ENCODE results near the gene PSMD5. TPM values are rescaled to one million over a fixed set of nuclear protein-coding genes. Genes with fewer than 3 reads are reported as not detected.

PSMD5 gene
- total and polyA plus RNA-seq, 2 of the 4 experiments (the other 2 are of a cell fraction), result 25.6 to 26.1 TPM

DNA sequence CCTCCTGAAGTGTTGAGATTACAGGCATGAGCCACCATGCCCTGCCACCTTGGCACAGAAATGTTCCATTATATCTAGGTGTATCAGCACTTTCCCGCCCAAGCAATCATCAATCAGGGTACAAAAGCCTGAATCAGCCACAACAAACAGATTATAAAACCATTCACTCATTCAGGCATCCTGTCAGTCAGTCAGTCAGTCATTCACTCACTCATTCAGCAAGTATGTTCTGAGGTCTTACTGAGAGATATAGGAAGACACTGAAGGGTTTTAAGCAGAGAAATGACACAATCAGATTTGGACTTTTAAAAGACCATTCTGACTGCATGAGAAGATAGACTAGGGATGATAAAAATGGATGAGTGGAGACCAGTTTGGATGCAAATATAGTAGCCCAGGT lies 13.1 kb downstream of the PSMD5 start:
- Histone ChIP-seq H2BK5ac (ENCODE audit: low read depth, low read length, poor library complexity, severe bottlenecking) (peak overlapping the region; percentile 81), H3K36me3 (ENCODE audit: control insufficient read depth, insufficient read depth, low read length) (peaks cover 25% of the 10 kb centered on the region), H3K4me2 (ENCODE audit: low read depth, low read length) (no peak overlapping the region), H4K20me1 (ENCODE audit: insufficient read depth, low read length) (no peaks in the 10 kb centered on the region; the same call in 1 of the 2 replicates), H3K4me1 (ENCODE audit: control insufficient read depth, insufficient read depth, low read length) (no peaks in the 10 kb centered on the region; the same call in 1 of the 2 replicates), H3K9me3 (ENCODE audit: control insufficient read depth, insufficient read depth, low read length) (no peaks in the 10 kb centered on the region), H4K8ac (ENCODE audit: low read depth in 2 of 2, low read length in 2 of 2) (no peak overlapping the region), H3K18ac (ENCODE audit: low read depth, low read length) (no peak overlapping the region; the same call in 1 of the 2 replicates), H2BK20ac (ENCODE audit: low read depth, low read length) (no peak overlapping the region), H3K4me3 (ENCODE audit: insufficient read depth, low read depth, low read length) (no peak overlapping the region), H3K56ac (ENCODE audit: extremely low read depth, insufficient read depth, low read length) (no peak overlapping the region), H3K4ac (ENCODE audit: low read depth, low read length) (no peak overlapping the region), H2BK120ac (ENCODE audit: low read depth, low read length) (no peak overlapping the region), H2BK15ac (ENCODE audit: low read depth, low read length) (no peak overlapping the region), H3K9ac (ENCODE audit: low read depth, low read length) (no peak overlapping the region), H2AK5ac (ENCODE audit: low read depth, low read length) (no peak overlapping the region), H2AFZ (replicated peaks; ENCODE audit: low read length, poor library complexity) (no peak overlapping the region), H3K14ac (replicated peaks; ENCODE audit: low read depth, low read length) (no peak overlapping the region), H3K79me1 (ENCODE audit: low read depth in 1 of 2, low read length in 2 of 2) (peaks cover 17 to 32% of the 10 kb centered on the region in 2 experiments; a peak in 3 of 4 replicates), H4K5ac (ENCODE audit: low read depth, low read length) (no peak overlapping the region), H3K27me3 (ENCODE audit: control insufficient read depth, insufficient read depth, low read length) (no peaks in the 10 kb centered on the region), H3K27ac (ENCODE audit: insufficient read depth, low read length) (no peak overlapping the region), H3K9me1 (ENCODE audit: insufficient read depth, low read length) (no peaks in the 10 kb centered on the region), H4K91ac (ENCODE audit: insufficient read depth, low read depth, low read length) (no peak overlapping the region), H3K23ac (ENCODE audit: low read depth, low read length) (no peak overlapping the region), H2AK9ac (replicated peaks; ENCODE audit: low read depth, low read length, poor library complexity) (no peak overlapping the region)
- in situ Hi-C loops (cut with MboI; ENCODE audit: low sequenced_read_pairs) (no loop called here), dilution Hi-C loops (cut with HindIII; ENCODE audit: low sequenced_read_pairs, unreplicated experiment) (no loop called here), intact Hi-C loops (cut with micrococcal nuclease) (loop anchor here (10.0 kb wide), 1 partner anchor 205 kb away; no protein-coding TSS in a partner anchor)
- TF ChIP-seq, protein P1, sequence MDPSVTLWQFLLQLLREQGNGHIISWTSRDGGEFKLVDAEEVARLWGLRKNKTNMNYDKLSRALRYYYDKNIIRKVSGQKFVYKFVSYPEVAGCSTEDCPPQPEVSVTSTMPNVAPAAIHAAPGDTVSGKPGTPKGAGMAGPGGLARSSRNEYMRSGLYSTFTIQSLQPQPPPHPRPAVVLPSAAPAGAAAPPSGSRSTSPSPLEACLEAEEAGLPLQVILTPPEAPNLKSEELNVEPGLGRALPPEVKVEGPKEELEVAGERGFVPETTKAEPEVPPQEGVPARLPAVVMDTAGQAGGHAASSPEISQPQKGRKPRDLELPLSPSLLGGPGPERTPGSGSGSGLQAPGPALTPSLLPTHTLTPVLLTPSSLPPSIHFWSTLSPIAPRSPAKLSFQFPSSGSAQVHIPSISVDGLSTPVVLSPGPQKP (IDR thresholded peaks at IDR 0.05; ENCODE audit: borderline replicate concordance, low read depth, low read length), result no peak
- TF ChIP-seq CHD1 (IDR thresholded peaks at IDR 0.05; ENCODE audit: low read depth, low read length), result no peak
- no peak for TF ChIP-seq CEBPB (IDR thresholded peaks at IDR 0.05; ENCODE audit: low read depth, low read length)
- TF ChIP-seq BHLHE40 (IDR thresholded peaks at IDR 0.05; ENCODE audit: low read depth, low read length), result no peak
- TF ChIP-seq, protein P2, sequence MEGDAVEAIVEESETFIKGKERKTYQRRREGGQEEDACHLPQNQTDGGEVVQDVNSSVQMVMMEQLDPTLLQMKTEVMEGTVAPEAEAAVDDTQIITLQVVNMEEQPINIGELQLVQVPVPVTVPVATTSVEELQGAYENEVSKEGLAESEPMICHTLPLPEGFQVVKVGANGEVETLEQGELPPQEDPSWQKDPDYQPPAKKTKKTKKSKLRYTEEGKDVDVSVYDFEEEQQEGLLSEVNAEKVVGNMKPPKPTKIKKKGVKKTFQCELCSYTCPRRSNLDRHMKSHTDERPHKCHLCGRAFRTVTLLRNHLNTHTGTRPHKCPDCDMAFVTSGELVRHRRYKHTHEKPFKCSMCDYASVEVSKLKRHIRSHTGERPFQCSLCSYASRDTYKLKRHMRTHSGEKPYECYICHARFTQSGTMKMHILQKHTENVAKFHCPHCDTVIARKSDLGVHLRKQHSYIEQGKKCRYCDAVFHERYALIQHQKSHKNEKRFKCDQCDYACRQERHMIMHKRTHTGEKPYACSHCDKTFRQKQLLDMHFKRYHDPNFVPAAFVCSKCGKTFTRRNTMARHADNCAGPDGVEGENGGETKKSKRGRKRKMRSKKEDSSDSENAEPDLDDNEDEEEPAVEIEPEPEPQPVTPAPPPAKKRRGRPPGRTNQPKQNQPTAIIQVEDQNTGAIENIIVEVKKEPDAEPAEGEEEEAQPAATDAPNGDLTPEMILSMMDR (conservative IDR thresholded peaks at IDR 0.05; ENCODE audit: low read depth, low read length), result no peak
- TF ChIP-seq RFX5 (IDR thresholded peaks at IDR 0.05; ENCODE audit: low read depth, low read length), result no peak
- TF ChIP-seq SMC3 (IDR thresholded peaks at IDR 0.05; ENCODE audit: low read depth, low read length), result no peak
- CTCF ChIA-PET, result no interaction called here
- POLR2A ChIA-PET (ENCODE audit: unreplicated experiment), result interaction anchor here (0.5 kb wide), 1 partner anchor 124 kb away, joined by 12 read pairs; no protein-coding TSS in a partner anchor
- WGBS, 2 experiments (ENCODE audit: extremely low coverage in 2 of 2, insufficient read length in 1 of 2), result no CpG with 5 or more reads among the region's 1 CpG
- no TSS peak for BruUV-seq (replicated peaks)
- DNase-seq, result no peak
- no peak for ATAC-seq (ENCODE audit: low read depth)

Measured in IMR-90 (cell line).